K562 (cell line): ENCODE results near the gene CAMSAP3. TPM values are rescaled to one million over a fixed set of nuclear protein-coding genes. Genes with fewer than 3 reads are reported as not detected.
A peak's percentile ranks its signal among the peaks of the same experiment; 100 is the strongest.

Source experiments
- AFF1 ChIP-seq, 2 experiments: fragments of 450-650 bp; IDR thresholded peaks; 2 replicates each; pipeline ENCODE4 v1.6.1; 2018; ENCODE audit warnings: mild to moderate bottlenecking in 2 of 2, low read depth in 1 of 2; ENCODE audit not compliant: partially characterized antibody in 2 of 2
- AFF4 ChIP-seq: sonication (generic); formaldehyde crosslinking; IDR thresholded peaks from 2 replicates; pipeline ENCODE4 v1.8.0; 2023; ENCODE audit warnings: mild to moderate bottlenecking, missing genetic modification reagents
- BRD9 ChIP-seq: fragments of 450-650 bp; IDR thresholded peaks from 2 replicates; pipeline ENCODE4 v1.6.1; 2018; ENCODE audit warnings: low read depth; ENCODE audit not compliant: partially characterized antibody
- CREB3 ChIP-seq: fragments of 450-650 bp; conservative IDR thresholded peaks from 2 replicates; pipeline ENCODE4 v1.6.1; 2016; ENCODE audit warnings: missing genetic modification characterization, low read depth, mild to moderate bottlenecking, missing compliant biosample characterization, moderate library complexity
- CREM ChIP-seq: IDR thresholded peaks from 2 replicates; pipeline ENCODE4 v1.6.1; 2014; ENCODE audit warnings: antibody characterized with exemption, low read depth
- HDAC1 ChIP-seq, 2 experiments: fragments of 450-650 bp; IDR thresholded peaks; 2 replicates each; pipeline ENCODE4 v1.6.1; 2016 to 2017; ENCODE audit warnings: inconsistent platforms in 1 of 2, mild to moderate bottlenecking in 1 of 2, moderate library complexity in 1 of 2
- RBM25 ChIP-seq: fragments of 200-400 bp; formaldehyde crosslinking; IDR thresholded peaks from 2 replicates; pipeline ENCODE4 v1.6.1; 2018; ENCODE audit warnings: low read length, low read depth, moderate library complexity; ENCODE audit not compliant: severe bottlenecking
- SMAD1 ChIP-seq: fragments of 150-350 bp; IDR thresholded peaks from 2 replicates; pipeline ENCODE4 v1.6.1; 2014; ENCODE audit warnings: low read length, low read depth; ENCODE audit not compliant: partially characterized antibody
- TFAM ChIP-seq: fragments of 250-450 bp; sonication (Bioruptor Pico); conservative IDR thresholded peaks from 2 replicates; pipeline ENCODE4 v1.5.0; 2021; ENCODE audit warnings: mild to moderate bottlenecking, moderate library complexity
- TRIM28 ChIP-seq: fragments of 450-650 bp; IDR thresholded peaks from 2 replicates; pipeline ENCODE4 v1.6.1; 2017
- ZNF239 ChIP-seq: fragments of 250-450 bp; sonication (Bioruptor Pico); IDR thresholded peaks from 2 replicates; pipeline ENCODE4 v1.4.0; 2020; ENCODE audit warnings: mild to moderate bottlenecking
- ZNF274 ChIP-seq: IDR thresholded peaks from 2 replicates; pipeline ENCODE4 v1.6.1; 2011; ENCODE audit warnings: low read depth, mild to moderate bottlenecking, low read length, moderate library complexity, borderline replicate concordance
- ZNF395 ChIP-seq: fragments of 200-800 bp; sonication (Bioruptor generic); IDR thresholded peaks from 2 replicates; pipeline ENCODE4 v1.6.1; 2017; ENCODE audit warnings: missing genetic modification characterization, missing compliant biosample characterization
- ZNF551 ChIP-seq: fragments of 250-450 bp; sonication (Bioruptor Pico); IDR thresholded peaks from 2 replicates; pipeline ENCODE4 v1.5.0; 2021; ENCODE audit warnings: mild to moderate bottlenecking, moderate library complexity
- ZNF79 ChIP-seq: fragments of 250-450 bp; sonication (Bioruptor Pico); IDR thresholded peaks from 2 replicates; pipeline ENCODE4 v1.4.0; 2020; ENCODE audit warnings: low read depth, mild to moderate bottlenecking, moderate library complexity
- ZSCAN29 ChIP-seq: fragments of 450-650 bp; IDR thresholded peaks from 2 replicates; pipeline ENCODE4 v1.6.1; 2017
- polyA plus RNA-seq, 8 experiments: library from polyadenylated mRNA; depleted of rRNA in 4 of 8; stranded (reverse) in 5 of 8; unstranded in 3 of 8; fragments of >200 nt; fragmentation: Nextera tagmentation in 2 of 8; fragmentation: Illumina TruSeq in 1 of 8; extraction: Ambion mirVana in 2 of 8; extraction: Trizol in 1 of 8; gene quantifications; 2 replicates each; pipeline versions ENCODE4 v1.2.1 to v1.2.3, GENCODE V29; 2011 to 2014; ENCODE audit warnings: inconsistent platforms in 1 of 8, missing spikeins in 1 of 8
- total RNA-seq, 7 experiments: library from RNA; depleted of rRNA in 6 of 7; stranded (reverse); fragments of >200 nt in 6 of 7; fragmentation: Illumina TruSeq in 2 of 7; extraction: Trizol in 2 of 7; gene quantifications; 2 replicates each; pipeline versions ENCODE4 v1.2.1 to v1.2.3, GENCODE V29; 2011 to 2021; ENCODE audit warnings: low replicate concordance in 1 of 7

CAMSAP3 gene
- total and polyA plus RNA-seq, 9 of the 15 experiments (the other 6 are each of a cell fraction or from before 2014, with no cell fraction given), result 0.01 to 0.89 (median 0.22) TPM; not detected in 1

- 0 out of 2 replicates have a peak, but pooled peaks have one; percentile 40 for TF ChIP-seq AFF4 (CRISPR knock-in tag)
- TF ChIP-seq AFF1 (IDR thresholded peaks at IDR 0.05; ENCODE audit: low read depth in 1 of 2, partially characterized antibody in 2 of 2), result peak in 1 of 2 experiments; percentile 80
- TF ChIP-seq BRD9, result no peak
- no peak for TF ChIP-seq ZSCAN29
- TF ChIP-seq ZNF551, result no peak
- TF ChIP-seq TRIM28, result no peak
- no peak for TF ChIP-seq ZNF79
- no peak for TF ChIP-seq ZNF239 (CRISPR knock-in tag)
- no peak for TF ChIP-seq ZNF395 (CRISPR knock-in tag)
- no peak for TF ChIP-seq ZNF274
- peak; percentile 99 for TF ChIP-seq CREM
- peak in 1 of 2 experiments; percentile 94; a peak in 2 of 4 replicates for TF ChIP-seq HDAC1 (IDR thresholded peaks at IDR 0.05)
- no peak for TF ChIP-seq CREB3 (tag)
- peak; percentile 25 for TF ChIP-seq SMAD1
- TF ChIP-seq RBM25, result peak; percentile 93
- no peak for TF ChIP-seq TFAM (CRISPR knock-in tag)
Observed at GRCh38 chr19:7629347-7630054, 33.8 kb downstream of the CAMSAP3 start, which contains the start of the genes PET100 and XAB2 (continued).
